GM12873 (cell line): ENCODE measurements around the gene SPINT2.

Experiments used
- CTCF ChIP-seq: IDR thresholded peaks from 2 replicates; pipeline ENCODE4 v1.5.1; 2012; ENCODE audit warnings: low read depth, mild to moderate bottlenecking, moderate library complexity, low read length, control low read depth; ENCODE audit not compliant: insufficient read depth; ENCODE audit errors: missing control alignments

SPINT2 gene

GRCh38 chr19:38276942-38277517 lies 12.7 kb downstream of the SPINT2 start:
- no peak for TF ChIP-seq CTCF

GRCh38 chr19:38277549-38277948 lies 13.2 kb downstream of the SPINT2 start:
- no peak for TF ChIP-seq CTCF

GRCh38 chr19:38277969-38278680 lies 13.8 kb downstream of the SPINT2 start:
- no peak for TF ChIP-seq CTCF

- no peak for TF ChIP-seq CTCF
Measured at GRCh38 chr19:38278751-38279150, 14.4 kb downstream of the SPINT2 start.

- no peak for TF ChIP-seq CTCF
Measured at GRCh38 chr19:38280030-38280921, 15.9 kb downstream of the SPINT2 start.

- TF ChIP-seq CTCF = no peak
Measured at GRCh38 chr19:38281811-38282566, 17.6 kb downstream of the SPINT2 start.

- TF ChIP-seq CTCF = no peak
Measured at GRCh38 chr19:38283271-38283670, 18.9 kb downstream of the SPINT2 start.
